HG03378 (cell line): ENCODE results near the gene FANCI.
A peak's percentile ranks its signal among the peaks of the same experiment; 100 is the strongest.

Experiments used
- ATAC-seq: cut with Tn5 transposase; IDR thresholded peaks from one replicate; pipeline ENCODE4 v1.9.1; 2021; ENCODE audit warnings: mild to moderate bottlenecking, moderate library complexity; ENCODE audit not compliant: unreplicated experiment

Gene FANCI

DNA sequence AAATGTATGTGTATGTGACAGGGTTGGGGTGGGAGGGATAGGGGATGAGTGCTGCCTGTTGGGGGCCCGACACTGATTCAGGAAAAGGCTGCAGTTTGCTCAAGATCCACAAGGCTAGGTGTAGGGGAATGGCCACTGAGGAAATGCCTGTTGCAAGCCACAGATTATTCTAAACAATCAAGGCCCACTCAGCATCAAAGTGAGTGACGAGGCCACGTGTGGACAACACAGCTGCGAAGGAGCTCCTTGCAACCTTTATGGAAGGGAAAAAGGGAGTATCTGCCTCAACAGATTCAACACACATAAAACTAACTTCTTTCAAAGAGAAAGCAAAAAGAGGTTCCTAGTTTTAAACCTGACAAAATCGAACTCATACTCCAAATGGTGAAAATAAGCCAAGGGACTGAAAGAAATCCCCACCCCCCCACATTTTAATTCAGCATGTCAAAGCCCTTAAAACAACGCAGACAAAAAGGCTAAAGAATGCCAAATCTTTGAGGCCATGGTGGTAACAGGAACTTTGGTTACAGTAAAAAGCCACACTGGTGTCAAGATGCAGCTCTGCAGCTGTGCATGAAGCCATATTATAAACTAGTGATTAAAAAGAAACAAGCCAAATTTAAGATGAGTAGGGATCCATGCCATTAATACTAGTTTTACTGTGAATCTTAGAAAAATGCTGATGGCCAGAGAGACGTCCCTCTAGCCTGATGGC, 87.3 kb downstream of the FANCI start:
- ATAC-seq, result no peak

DNA sequence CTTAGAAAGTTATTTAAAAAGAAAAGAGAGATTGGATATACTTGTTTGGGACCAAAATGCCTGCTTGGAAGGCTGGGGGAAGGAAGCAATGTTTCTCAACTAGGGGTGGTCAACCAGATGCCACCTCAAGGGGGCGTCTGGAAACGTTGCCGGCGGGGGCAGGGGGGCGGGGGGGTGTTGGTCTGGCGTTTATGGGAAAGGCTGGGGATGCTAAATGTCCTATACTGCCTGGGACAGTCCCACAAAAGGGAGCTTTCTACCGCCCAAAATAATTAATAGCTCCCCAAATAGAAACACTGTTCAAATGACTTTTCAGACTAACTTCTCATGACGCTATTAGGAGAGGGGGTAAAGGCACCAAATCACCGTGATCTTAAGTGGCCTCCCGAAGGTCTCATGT, 88.7 kb downstream of the FANCI start:
- ATAC-seq, result no peak

DNA sequence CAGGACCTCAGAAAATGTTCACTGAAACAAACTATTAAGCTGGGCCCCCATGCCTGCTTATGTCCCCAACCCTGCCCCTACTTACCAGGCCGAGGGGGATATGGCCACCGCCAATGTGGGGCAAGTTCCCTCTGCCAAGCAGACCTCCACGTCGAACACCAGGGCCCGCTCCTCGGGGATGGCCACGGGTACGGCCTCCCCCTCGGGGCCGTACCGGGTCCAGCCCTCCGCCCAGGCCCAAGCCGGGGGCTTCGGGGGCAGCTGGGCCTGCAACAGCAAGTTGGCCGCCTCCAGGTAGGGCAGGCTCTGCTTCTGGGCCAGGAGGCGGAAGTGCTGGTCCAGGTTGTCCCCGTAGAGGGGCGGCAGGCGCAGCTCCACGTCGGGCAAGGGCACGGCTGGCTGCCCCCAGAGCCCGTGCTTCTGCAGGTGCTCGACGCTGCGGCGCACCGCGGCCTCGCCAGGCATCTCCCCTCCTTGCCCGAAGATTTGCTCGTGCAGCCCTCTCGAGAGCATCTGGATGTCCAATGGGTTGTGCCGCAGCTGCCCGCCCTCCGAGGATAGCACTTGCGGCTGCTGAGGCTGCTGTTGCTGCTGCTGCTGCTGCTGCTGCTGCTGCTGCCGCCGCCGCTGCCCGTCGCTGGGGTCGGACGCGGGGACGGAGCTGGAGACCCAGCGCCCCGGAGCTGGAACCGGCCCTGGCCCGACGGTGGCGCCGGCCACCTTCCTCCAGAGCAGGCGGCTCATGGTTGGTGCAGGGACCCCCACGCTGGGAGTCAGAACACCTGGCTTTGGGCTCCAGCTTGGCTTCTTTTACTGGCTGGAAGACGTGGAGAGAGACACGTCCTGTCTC, 89.5 kb downstream of the FANCI start:
- no peak for ATAC-seq

DNA sequence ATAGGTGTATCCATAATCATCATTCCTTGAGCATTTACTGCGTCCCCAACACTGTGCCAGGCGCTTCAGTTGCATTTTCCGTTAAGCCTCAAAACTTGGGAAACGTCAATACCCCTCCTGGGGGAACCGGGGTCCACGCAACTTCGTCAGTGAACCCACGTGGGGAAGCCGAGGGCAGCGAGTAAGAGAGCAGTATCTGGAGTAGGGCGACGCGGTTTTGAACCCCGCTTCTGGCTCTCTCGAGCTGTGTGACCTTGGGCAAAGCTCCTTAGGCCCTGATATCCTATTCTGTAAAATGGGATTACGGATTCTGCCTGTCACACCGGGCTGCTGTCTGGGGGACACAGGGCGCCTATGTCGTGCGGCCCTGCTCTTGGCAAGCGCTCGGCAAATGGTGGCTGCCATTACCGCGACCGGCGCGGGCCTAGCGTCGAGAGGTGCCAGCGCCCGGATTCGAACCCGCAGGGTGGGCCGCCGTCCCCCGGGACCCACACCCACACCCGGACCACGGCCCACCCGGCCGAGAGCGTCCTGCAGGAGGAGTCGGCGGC, 90.3 kb downstream of the FANCI start:
- peak; percentile 19 for ATAC-seq

DNA sequence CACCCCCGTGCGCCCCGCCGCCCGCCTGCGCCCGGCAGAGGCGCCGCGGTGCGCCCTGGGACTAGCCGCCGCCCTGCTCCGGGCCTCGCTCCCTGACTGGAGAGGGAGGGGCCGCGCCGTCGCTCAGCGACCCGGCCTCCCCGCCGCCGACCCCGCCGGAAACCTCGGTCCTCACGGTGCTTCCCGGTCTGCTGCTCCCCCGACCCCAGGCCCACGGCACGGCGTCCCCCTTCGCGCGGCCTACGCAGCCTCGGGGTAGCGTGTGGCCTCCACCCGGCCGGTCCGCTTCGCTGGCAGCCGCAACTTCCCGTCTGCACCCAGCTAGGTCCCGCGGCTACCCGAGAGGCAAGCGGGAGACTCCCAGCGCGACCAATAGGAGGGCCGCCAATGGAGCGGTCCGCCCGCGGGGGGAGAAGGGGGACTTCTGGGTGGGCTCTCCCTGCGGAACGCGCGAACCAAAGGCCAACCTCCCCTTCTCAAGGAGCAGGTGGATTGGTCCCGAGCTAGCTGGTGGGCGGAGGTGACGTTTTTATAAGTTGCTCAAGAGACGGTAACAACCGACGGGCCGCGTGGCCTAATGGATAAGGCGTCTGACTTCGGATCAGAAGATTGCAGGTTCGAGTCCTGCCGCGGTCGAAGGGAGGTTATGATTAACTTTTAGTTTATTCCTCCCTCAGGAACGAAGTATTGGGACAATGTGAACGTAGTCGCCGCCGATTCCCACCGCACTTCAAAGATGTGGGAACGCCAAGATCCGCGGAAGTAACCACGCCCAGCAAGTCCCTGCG, 90.9 kb downstream of the FANCI start, which contains the start of gene POLG:
POLG (minus strand) TSS at position 315 of the 788 bp plus-strand sequence. CDS start 1,070 bp downstream, outside the sequence.
- ATAC-seq, result peak; percentile 78

DNA sequence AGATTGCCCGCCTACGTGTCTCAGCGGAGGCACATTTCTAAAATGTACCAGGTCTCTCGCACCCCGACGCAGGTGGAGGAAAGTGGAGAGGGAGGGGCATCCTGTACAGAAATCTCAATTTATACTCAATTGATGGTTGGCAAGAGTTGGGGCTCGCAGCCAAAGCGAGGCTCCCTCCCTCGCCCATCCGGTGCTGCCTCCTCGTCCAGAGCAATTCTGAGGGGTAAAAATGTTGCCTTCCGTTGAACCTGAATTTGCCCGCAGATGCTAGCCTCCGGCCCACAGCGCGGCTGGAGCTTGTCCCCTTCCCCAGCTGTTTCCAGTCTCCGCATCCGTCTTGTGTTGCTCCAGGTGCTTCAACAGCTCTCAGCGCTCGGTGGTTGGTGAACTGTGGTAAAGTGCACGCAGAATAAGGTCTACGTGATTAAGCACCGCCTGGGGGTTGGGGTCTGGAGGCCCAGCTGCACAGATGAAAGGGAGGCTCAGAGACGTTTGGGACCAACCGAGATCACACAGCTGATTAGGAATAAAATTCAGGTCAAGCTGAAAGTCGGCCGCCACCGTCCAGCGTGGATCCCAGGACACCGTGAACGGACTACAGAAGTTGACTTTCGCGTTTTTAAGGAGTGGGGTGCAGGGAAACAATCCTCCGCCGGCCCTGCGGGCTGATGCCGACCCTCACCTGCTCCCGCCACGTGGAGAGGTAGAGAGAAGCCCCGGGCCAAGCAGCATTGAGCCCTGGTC, 91.7 kb downstream of the FANCI start:
- ATAC-seq, result no peak

DNA sequence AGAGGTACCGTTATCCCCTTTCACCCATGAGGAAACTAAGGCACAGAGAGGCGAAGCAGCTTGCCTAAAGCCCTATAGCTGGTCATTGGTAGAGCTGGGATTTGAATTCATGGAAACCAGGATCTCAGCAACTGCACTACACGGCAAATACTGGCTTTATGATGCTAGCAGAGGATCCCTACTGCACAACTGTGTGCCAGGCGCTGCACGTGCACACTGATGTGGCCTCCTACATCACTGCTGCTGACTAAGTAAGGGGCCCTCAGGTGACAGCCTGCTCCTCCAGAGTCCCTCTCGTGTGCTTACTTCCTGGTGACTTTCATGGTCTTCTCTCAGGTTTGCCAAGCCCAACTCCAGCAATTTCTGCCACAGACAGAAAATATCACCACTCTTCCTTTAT, 94.3 kb downstream of the FANCI start:
- no peak for ATAC-seq

DNA sequence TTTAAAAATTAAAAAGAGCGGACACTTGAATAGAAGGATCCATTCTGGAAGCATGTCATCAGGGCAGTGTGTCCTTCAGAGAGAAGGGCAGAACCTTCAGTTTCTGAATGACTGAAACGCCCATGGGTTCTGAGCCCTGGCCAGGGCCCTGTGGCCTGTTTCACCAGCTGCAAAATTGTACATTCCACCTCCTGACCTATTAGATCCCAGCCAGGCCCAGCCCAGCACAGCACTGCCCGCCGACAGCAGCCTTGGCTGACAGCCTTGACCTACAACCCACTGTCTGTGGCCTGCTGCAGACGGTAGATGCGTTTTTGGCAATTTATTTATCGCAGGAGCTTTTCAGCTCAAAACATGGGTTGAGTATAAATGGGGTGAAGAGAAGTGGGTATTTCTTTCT, 96.8 kb downstream of the FANCI start:
- no peak for ATAC-seq

DNA sequence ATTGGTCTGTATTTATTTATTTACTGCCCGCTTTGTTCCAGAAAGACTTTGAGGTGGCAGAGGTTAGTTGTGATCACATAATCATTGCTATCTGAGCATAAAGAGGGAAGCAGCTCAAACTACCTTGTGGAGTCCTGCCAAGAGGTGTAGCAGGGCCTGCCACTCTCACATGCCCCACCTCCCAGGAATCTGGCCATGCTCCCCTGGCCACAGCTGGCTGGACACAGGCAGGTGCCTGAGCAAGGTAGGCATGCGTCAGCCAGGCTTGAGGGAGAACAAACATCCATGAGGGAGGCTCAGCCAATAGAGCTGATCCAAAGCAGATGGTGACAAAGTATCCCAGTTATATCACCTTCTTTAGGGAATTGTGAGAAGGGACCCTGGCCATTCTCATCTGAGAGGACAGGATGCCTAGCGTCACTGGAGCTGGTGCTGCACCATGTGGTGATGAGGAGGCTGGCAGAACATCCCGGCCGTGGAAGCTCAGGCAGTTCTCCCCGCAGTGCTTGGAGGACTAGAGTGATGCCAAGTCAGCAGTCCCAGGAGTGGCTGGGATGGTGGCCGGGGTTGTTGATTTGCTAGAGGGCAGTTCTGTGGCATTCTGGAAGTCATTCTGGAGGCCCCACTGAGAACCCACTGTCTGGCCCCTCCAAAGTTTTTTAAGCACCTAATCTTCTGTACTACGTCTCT, 97.7 kb downstream of the FANCI start:
- ATAC-seq, result no peak

DNA sequence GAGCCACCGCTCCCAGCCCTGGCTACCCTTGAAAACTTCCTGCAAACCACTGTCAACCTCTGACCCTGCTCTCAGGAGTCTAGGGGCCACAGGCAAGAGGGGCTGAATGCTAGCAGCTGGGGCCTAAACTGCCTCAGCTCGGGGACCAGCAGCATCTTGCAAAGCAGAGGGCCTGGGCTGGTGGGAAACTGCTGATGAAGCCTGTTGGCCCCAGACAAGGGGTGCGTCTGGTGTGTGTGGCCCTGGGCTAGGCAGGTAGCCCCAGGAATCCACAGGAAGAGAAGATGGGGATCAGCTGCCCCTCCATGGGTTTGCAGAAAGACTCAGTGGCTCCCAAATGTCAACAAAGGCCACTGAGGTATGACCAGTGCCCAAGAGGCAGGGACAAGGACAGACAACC, 99.1 kb downstream of the FANCI start:
- no peak for ATAC-seq

DNA sequence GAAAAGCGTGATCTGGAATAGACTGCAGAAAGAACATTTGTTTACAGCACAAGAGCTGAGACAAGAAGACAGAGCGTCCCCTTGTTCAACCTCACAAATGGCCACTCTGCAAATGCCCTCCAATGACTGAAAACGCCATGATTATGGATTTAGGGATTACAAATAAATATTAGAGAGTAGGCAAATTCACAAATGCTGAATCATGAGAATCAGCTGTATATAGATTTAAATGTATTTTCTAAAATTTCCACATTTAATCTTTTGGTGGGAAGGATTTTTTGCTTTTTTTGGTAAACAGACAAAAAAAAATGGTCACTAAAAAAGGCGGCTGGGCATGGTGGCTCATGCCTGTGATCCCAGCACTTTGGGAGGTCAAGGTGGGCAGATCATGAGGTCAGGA, 101.5 kb downstream of the FANCI start:
- no peak for ATAC-seq

DNA sequence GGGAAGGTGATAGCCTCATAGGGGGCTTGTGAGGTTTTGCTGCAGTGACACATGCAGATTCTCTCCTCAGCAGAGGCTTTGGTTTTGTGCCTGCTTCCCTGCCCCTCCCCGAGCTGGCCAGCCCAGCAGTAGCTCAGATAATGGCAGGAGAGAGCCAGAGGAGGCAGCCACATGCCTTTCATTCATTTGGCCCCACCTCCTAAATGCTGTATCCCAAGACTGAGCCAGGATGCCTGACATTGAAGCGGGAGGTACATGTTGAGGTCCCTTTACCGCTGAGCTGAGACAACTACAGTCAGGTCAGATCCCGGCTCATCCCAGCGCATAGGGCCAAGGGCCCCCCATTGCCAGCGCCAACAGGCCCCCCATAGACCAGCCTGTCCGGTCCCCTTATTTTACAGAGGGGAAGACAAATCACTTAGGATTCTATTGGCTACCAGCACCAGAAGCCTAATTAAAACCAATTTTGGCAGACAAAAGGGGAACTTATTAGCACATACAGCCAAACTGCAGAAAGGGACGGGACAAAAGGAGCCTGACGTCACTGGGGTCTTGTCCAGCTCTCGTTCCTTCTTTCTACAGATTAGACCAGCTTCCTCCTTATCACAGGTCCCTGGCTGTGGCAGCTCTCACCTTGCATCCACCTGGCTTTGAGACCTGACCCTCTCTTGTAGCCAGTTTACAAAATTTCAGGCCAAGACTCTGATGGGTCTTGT, 102.9 kb downstream of the FANCI start:
- no peak for ATAC-seq

DNA sequence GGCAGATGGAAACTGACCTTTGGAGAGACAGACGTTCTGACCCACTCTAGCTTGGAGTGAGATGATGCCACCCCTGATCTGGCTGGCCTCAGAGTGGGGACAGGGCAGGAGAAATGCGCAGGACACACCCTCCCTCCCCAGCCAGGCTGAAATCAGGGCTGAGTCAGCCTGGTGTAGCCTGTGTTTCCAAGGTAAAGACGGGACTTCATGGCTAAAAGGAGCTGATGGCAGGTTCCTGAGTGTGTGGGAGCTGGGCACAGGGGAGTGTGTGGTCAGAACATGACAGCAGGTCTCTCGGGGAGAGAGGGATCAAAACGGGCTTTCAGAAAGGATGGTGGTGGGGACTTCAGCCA, 105.4 kb downstream of the FANCI start:
- ATAC-seq, result no peak

DNA sequence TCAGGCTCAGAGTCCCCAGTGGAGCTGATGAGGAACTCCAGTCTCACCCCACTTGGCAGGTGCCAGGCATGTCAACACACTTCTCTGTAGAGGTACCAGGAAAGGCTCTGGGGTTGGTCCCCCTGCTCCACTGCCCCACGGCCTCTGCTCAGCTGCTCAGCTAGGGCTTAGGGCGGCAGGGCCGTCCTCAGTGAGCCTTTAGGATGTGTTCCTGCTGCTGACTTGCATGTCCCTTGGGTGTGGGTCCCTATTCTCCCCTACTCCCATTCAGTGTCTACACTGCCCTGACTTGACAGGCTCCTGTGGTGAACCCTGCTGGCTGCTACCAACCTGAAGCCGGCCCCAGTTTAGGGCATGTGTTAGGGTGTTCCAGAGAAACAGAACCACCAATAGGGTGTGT, 108.7 kb downstream of the FANCI start:
- ATAC-seq, result no peak

DNA sequence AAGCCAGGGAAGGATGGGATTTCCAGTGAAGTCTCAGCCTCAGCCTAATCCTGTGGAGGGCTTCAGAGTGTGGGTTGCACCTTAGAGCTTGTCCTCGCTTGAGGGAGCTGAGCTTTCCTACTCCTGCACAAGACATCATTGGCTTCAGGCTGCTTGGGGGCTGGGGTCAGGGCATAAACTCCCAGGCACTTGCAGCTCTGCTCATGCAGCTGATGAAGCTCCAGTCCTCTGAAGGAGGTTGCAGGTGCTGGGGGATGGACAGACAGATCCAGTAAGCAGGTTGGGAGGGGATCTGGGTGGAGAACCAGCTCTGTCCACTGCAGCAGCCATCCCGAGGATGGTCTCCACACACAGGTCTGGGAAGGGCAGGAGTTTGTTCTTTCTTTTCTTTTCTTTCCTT, 110.2 kb downstream of the FANCI start:
- ATAC-seq, result no peak

DNA sequence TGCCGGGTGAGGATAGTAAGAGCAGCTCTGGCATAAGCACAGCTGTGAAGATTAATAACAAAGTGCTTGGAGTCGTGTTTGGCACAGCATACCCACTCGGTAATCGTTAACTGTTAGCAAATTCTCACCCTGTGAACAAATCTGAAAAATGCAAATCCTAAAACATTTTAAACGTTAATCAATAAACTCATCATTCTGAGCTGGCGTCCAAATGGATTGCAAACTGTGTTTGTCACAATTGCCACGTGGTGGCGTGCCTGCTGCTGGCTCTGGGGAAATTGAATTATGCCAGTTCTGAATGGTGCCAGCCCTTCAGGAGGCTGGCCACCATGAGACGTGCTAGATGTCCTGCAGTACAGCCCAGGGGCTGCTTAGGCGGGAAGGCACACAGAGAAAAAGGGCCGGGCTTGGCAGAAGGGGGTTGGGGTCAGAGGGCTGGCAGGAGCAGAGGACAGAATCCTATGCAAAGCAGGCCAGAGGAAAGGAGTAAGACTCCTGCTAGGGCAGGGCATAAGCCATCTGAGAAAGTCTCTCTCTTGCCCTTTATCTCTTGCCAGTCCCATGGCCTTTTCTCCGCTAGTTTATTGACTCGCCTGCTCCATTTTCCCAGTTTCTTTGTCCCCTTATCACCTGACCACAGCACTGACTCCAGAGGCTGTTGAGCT, 113.0 kb downstream of the FANCI start:
- ATAC-seq, result no peak

DNA sequence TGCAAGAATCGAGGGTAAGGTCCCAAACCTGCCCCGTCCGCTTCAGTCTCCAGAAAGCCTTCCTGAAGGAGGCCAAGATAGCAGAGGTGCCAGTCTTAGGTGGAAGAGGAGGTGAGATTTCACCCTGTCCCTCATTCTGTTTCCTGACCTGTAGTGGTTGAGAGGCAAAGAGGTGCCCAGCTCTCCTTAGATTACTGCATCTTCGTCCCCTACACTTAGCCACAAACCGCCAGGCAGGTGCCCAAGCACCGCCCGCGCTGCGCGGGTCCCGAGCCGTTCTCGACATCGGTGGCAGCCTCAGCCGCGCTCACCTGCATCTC, 114.6 kb downstream of the FANCI start:
- peak; percentile 5 for ATAC-seq

DNA sequence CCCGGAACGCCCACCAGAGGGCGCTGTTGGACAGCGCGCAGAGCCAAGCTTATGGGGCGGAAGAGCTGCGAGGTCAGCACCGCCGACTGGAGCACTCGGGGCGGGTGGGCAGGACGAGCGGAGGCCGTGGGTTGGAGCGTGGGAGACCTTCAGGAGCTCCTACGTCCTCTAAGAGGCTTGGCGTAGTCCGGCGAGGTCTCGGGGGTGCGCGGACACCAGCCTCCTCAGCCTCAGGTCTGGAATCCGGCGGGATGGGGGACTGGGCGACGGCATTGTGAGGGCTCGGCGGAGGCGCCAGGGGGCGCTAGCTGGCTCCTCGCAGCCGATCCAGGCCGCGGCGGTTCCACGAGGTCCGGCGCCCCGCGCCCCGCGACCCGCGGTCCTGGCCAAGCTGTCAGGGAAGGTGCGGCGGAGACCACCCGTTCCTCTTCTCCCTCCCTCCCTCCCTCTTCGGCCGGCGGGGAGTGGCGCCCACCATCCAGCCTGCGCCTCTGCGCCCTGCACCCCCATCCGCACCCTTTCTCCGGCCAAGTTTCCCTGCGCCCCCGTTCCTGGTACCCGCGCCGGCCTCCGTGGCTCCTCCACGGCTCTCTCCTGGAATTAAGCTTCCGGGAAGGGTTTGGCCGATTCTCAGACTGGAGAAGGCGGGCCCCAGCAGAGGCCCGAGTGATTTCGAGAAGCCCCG, 115.1 kb downstream of the FANCI start:
- ATAC-seq, result peak; percentile 81
